HG02885 (cell line): Measurements from ENCODE around the gene USP54.
A peak's percentile ranks its signal among the peaks of the same experiment; 100 is the strongest.

Experiments used
- ATAC-seq: cut with Tn5 transposase; IDR thresholded peaks from one replicate; pipeline ENCODE4 v1.9.1; 2021; ENCODE audit warnings: mild to moderate bottlenecking; ENCODE audit not compliant: unreplicated experiment, poor library complexity

USP54 gene

DNA sequence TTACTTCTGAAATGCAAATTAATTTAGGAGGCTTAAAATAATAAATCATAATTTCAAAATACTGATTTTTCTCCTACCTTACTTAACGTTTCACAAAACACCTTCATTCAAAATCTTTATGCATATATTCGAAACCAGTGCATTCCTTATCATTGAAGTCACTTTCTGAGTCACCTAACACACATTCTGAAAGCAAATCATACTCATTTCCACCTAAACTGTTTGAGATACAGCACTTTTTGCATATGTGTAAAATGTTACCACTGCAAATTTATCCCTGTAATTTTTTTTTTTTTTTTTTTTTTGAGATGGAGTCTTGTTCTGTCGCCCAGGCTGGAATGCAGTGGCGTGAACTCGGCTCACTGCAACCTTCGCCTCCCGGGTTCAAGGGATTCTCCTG is 111.0 kb downstream of the USP54 start:
- ATAC-seq, result peak; percentile 56

DNA sequence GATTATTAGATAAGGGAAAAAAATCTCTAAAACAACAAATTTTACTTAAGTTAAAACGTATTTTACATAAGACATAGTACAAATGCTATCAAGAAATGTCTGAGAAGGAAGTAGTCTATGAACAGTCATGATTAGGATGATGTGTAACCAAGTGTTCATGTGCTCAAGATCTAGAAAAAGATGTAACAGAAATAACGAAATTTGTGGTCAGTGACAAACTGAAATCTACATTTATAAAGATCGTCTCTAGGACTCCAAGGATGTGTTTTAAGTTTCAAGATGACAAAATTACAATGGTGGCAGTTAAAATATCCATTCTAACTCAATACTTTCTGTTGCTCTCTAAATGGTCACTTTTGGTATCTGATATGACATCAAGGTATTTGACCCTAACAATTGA is 112.5 kb downstream of the USP54 start:
- no peak for ATAC-seq

DNA sequence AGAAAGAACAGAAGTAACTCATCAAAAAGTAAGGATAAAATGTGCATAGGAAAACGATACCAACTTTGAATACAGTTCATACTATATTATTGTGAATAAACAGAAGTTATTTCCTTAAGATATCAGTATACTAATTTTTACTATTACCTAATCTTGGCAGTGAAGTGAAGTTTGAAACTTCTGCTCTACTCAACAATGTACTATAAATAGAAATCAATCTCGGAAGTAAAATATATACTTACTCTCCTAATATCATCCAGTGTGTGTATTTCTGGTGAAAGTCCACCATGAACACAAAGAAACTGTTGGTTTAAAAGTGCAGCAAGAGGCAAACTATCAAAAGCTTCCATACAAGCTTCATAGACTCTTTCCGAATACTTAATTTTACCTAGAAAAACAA is 119.9 kb downstream of the USP54 start:
- no peak for ATAC-seq

DNA sequence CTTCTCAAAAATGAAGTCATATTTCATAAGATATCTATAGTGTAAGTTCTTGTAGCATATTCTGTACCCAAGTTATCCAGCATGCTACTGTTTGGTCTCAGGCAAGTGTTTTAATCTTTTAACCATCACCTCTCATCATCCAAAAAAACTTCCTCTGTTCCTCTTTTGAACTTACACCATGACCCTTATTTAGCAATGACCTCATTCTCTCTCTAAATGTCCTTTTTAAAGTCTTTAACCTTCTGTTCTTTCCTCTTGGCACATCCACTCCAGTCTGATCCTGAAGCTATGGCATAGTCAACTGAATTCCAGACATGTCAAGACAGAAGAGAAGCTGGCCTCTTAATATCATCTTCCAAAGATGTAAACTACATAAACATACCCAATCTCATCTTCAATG is 121.6 kb downstream of the USP54 start:
- no peak for ATAC-seq

DNA sequence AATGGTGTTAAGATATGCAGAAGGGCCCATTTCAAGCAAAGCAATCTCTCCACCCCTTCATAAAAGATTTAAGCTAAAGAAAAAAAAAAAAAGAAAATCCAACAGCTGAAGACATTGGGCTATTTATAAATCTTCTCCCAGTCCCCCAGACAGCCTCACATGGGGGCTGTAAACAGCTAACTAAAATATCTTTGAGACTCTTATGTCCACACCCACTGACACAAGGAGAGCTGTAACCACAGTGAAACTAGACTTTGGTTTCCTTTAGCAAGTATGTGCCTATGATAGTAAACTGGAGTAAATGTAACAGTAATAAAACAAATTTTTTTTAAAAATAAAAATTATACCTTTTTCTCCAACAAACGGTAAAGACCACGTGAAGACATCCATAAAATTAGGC is 123.9 kb downstream of the USP54 start:
- ATAC-seq, result no peak

DNA sequence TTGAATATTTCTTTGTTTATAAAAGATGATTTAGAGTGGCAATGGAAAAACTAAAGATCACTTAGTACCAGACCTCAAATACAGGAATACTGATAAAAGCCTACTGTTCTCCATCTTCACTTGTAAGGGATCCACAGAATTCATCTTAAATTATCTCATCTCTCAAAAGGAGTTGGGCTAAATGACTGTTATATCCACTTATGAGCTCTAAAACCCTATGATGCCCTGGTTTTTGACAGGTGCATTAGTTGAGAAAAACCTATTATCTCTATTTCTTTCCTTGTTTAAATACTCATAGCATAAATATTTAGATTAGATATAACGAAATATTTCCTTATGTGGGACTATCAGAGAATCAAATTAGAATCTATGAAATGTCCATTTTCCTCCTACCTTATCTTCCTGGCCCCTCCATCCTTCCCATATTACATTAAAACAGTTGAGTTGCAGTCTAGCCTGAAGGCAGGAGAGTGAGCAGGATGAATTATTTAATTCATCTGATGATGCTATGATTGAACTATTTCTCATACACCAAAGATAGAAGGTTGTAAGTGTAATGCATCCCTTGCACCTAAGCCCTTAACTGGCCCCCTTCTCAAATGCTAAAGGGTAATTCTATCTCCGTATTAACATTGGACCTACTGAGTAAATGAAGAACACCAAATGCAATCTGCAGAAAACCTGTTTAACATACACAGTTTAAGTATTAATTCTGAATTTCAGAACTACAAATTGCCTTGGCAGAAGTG is 125.0 kb downstream of the USP54 start:
- ATAC-seq, result no peak

DNA sequence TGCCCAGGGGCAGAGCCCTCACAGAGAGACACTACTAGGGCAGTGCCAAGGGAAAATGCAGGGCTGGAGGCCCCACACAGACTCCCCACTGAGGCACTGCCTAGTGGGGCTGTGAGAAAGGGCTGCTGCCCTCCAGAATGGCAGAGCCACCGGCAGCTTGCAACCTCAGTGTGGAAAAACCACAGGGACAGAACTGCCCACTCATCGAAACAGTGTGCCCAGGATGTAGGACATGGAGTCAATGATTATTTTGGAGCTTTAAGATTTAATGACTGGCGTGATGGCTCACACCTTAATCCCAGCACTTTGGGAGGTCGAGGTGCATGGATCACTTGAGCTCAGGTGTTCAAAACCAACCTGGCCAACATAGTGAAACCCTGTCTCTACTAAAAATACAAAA is 130.2 kb downstream of the USP54 start:
- no peak for ATAC-seq

DNA sequence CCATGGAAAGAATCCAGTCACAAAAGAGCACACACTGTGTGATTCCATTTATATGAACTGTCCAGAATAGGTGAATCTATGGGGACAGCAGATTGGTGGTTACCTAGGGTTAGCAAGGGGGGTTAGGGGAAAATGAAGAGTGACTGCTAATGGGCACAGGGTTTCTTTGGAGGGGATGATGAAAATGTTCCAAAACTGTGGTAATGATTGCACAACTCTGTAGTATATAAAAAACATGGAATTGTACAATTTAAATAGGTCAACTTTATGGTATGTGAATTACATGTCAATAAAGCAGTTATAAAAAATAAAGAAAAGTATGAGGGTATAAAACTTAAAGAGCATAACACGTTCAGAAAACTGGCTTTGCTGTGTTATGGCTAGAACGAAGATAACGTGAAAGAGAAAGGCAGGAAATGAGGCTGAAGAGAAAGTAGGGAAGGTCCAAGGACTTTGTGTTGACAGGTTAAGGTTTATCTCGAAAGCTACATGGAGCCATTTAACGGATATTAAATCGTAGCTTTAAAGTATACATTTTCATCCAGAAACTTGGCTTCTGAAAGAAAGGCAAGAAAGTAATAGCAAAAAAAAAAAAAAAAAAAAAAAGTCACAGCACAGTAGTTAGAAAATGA is 131.3 kb downstream of the USP54 start:
- no peak for ATAC-seq

DNA sequence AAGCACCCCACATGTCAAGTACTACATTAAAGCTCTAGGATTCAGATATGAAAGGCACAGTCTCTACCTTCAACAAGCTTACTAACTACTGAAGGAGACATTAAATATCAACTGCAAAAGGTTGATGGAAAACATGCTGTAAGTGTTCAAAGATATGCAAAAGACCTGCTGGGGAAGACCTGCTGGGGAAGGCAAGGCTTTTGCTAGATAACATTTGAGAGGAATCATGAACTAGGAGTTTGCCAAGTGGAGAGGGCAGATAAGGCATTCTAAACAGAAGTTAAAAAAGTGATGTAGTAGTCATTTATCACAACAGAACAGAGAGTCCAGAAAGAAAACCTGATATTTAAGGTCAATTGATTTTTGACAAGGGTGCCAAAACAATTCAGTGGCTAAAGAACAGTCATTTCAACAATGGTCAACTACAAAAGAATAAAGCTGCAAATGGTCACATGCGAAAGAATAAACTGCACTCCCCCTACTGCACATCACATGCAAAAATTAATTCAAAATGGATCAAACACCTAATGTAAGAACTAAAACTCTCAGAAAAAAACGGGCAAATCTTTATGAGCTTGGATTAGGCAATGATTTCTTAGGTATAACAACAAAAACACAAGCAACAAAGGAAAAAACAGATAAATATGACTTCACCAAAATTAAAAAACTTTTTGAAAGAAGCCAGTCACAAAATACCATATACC is 134.8 kb downstream of the USP54 start:
- ATAC-seq, result no peak

DNA sequence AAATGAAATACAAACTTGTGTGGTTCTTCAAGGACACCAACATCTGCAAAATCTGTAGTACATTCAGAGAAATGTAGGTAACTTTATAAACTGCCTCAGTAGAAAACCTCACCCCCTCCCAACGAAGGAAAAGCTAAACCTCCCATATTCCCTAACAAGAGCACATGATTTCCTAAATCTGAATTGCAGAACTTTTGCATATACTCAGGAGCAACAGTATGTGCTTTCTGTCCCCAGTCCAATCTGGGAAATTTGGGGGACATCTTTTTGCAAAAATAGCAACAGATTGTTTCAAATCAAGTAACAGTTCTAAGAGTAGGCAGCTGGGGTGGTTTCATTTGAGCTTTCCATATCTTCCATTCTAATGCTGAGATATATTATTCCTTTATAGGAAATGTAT is 142.0 kb downstream of the USP54 start:
- ATAC-seq, result no peak

DNA sequence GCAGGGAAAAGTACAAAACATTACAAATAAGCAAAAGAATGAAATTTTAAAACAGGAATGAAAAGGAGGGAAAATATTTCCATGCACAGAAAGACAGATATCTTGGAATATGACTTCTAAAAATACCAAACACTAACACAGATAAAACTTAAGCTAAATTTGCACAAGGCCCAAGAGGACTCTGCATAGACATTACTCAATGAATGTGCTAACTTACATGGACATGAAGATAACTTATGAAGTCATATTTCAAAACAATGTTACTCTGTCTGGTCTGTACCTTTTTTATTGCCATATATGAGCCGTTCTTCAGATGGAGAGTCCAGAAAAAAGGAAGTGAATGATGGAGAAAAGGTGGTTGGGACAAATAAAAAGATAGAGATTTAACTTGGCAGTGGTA is 142.8 kb downstream of the USP54 start:
- no peak for ATAC-seq
